GM03348 (cell line): ENCODE results near the gene PRR15.

Experiments
- DNase-seq: peaks from one replicate; pipeline ENCODE4 v3.0.0; 2012; ENCODE audit warnings: low spot score

PRR15 gene

DNA sequence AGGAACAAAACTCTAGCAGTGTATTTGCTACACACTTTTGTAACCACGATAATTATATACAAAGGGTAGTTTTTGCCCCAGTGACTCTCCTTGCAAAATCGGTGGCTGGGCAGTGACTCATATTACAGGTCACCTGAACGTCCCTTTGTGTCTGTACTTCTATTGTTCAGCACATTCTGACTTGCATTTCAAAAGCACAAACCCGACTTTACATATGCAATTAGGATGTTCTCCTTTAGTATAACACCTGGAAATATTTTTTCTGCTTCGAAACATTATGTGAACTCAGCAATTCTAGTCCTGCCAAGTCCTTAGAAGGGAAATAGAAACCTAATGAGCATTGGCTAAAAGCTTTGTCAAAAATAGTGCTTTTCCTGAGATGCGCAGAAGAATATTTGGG lies 6.0 kb downstream of the PRR15 start:
- DNase-seq = no peak

DNA sequence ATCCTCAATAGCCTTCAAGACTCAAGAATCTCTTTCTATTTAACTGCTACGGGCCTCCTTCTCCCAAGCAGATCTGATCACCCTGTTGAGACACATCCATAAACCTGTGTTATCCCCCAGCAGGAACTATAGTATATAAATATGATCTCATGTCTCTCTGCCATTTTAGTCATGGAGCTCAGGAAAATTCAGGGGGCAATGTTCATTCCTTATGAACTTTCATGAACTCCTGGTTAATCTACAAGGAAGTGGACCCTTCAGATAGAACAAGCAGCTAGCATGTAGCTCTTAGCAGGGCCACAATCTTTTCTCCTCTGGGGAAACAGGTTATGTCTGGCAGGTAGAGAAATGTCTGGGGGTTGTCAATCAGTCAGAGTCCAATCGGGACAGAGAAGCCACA lies 8.9 kb downstream of the PRR15 start:
- DNase-seq = no peak

DNA sequence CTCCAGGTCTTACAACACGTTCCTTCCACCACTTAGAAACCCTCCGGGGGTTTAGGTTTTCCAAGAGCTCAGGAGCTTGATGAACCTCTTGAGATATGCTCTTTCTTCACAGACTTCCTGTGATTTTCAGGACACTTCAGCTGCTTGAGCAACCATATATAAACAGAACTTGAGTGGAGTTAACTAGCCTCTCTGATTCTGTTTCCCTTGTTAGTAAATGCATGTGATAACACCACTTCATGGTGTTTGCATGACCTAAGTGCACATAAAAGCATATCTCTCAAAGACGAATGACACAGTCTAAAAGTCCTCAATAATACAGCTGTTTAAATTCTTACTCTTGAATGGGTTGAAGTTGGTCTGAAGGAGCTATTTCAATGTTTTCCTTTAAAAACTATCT lies 9.9 kb downstream of the PRR15 start:
- no peak for DNase-seq

DNA sequence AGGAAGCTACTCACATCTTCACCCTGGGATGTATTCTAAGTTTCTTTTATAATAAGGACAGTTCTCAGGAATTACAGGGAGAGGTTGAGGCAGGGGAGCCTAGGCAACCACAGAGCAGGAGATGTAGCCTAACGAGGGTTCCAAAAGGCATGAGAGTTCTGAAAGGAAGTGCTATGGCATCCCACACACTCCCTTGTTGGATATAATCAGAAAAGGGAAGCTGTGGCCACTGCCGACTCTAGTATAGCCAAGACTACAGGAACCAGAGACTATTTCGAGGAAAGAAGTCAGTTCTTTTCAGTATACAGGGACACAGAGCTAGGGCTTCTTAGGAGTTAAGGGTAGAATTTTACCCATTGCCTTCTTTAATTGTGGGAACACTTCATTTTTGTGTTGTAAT lies 11.0 kb downstream of the PRR15 start:
- no peak for DNase-seq

DNA sequence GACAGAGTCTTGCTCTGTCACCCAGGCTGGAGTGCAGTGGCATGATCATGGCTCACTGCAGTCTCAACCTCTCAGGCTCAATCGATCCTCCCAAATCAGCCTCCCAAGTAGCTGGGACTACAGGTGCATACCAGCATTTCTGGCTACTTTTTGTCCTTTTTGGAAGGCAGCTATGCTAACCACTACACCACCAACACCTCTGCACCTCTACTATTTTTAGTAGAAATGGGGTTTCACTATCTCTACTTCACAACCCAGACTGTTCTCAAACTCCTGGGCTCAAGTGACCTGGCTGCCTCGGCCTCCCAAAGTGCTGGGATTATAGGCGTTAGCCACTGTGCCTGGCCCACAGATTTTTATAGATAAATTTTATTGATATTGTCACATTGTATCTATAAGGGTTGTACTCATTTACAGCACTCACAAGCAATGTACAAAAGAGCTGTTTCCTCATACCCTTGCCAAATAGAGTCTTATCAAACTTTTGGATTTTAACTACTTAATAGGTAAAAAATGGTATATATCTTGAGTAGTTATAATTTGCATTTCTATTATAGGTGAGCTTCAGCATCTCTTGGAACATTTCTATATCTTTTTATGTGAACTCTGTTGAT lies 23.7 kb downstream of the PRR15 start:
- DNase-seq = no peak

DNA sequence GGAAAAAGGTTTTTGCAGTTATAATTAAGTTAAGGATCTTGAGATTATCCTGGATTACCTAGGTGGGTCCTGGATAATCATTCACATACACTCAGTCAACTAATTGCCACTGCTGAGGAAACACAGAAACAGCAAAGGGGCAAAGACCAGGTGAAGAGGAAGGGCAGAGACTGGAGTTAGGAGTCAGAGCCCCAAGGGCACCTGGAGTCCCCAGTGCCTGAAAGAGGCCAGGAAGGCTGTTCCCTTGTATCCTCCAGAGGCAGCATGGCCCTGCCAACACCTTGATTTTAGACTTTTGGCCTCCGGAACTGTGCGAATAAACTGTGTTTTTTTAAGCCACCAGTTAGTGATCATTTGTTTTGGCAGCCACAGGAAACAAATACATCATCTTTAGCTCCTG lies 24.6 kb downstream of the PRR15 start:
- DNase-seq = no peak

DNA sequence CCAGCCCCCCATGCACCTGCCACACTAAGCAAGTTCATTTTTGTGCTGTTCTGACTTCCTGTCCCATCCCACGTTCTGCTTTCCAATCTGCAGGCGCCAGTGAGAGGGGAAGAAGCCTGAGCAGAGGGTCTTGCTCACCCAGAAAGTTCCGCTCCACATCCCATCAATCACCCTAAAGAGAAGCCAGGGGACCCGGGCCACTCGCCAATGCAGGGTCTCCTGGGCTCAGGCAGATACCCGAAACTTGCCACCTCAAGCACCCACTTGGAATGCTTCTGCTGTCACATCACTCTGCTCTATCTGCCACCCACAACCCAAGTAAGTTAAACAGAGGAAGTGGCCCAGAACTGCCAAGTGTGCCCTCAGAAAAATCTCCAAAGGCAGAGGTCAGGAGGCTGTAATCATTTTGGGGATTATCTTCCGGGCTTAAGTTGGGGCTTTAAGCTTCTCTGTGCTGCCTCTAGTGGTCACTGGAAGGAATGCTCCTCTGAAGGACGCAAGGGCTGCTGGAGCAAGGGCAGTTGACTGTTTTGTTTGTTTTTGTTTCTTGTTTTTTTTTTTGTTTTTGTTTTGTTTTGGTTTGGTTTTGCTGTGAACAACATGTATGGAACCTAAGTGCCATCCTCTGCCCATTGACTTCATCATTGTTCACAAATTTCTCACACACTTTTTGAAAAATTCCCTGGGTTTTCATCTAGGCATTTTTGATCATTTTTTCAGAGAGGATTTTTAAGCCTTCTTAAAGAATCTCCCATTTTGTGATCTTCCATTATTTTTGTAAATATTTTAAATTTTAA lies 25.5 kb downstream of the PRR15 start:
- peak; percentile 48 for DNase-seq

DNA sequence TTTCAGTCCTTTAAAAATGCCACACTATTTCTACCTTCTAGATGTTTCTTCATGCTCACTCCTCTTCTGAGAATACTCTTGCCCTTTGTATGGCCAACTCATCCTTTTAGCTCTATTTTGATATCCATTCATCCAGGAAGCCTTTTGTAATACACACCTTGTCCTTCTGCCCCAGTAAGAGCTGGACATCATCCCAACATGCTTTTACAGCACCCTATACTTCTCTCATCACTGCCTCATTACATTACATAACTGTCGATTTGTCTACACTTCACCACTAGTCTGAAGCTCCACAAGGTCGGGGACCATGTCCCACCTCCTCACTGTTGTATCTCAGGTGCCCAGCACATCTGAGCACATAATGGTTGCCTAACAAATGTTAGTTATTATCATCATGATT lies 29.2 kb downstream of the PRR15 start:
- no peak for DNase-seq

DNA sequence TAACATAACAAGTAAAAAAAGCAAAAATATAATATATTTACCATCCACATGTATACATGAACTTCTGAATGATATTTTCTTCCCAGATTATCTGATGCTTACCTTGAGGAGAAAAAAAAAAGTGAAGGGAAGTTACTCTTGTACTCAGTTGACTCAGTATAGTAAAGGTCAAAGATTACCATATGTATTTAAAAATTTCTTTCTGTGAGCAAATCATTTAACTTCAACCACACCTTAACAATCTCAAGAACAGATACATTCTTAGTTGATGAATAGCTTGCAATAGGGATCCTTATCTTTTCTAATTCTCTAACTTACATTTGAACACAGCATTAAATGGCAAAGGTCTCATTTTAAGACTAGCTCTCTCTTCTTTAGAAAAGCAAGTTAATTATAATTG lies 29.8 kb downstream of the PRR15 start:
- DNase-seq = no peak

DNA sequence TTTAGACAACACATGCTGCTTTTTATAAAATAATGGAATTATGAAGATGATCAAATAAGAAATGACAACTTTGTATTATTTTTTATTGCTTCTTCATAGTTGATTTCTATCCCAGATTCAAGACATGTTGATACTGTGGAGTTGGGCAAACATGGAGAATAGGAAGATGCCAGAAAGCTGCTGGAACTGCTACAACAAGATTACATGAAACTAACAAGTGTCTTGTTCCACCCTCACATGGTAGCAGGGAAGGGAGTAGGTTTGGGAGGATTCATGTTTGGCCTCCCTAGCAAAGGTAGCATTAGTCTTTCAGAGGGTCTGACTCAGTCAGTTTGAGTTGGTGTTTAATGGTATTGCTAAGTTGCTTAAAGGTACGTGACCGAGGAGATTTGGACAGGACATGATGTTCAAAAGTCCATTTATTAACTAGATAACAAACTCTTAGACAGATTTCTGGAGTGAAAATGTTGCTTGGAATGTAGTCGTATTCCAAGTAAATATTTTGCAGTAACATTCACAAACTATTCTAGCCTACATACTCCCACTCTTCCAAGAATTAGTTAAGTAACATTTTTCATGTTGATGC lies 33.1 kb downstream of the PRR15 start:
- peak; percentile 75 for DNase-seq

DNA sequence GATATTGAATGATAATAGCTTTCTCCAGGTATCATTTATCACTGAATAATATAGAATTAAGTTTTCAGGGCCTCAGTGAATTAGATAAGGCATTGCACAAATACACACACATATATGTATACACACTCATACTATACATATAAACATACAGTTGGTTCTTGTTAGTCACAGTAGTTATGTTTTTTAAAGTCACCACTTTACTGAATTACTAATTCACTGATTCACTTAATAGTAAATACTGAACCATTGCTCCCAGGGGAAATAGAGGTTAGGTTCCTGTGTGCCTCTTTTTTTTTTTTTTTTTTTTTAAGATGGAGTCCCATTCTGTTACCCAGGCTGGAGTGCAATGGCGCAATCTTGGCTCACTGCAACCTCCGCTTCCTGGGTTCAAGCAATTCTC lies 33.6 kb downstream of the PRR15 start:
- no peak for DNase-seq

DNA sequence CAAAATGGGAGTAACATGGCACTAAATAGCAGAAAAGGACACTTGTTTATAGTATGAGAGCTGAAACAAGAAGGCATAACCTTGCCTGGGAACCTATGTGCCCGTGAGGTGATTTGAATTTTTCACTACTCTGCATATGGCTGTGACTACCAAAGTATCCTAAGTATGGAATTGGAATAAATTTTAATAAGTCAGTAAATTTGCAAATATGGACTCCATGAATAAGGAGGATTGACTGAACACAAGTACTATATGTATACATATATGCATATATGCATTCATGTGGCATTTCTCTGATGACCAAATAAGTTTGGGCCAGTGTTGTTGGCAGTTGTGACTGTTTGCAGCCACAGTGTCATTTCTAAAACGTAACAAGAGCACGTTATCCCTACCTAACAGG lies 34.5 kb downstream of the PRR15 start:
- DNase-seq = no peak

DNA sequence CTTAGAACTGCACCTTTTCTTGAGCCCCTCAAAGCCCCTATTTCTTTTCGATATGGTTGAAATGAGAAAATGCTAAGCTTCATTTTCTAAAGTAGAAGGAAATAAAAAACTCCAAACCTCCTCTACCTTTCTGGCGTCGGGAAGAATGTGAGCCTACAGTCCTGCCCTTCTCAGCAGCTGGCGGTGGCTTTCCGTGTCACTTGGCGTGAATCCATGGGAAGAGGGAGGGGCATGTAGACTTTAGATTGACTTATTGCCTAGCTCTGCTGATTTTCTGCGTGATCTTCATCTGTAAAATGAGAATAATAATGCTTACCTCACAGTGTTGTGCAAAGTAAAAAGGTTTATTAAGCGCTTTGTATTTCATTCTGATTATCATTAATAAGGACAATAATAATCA lies 35.0 kb downstream of the PRR15 start:
- DNase-seq = no peak

DNA sequence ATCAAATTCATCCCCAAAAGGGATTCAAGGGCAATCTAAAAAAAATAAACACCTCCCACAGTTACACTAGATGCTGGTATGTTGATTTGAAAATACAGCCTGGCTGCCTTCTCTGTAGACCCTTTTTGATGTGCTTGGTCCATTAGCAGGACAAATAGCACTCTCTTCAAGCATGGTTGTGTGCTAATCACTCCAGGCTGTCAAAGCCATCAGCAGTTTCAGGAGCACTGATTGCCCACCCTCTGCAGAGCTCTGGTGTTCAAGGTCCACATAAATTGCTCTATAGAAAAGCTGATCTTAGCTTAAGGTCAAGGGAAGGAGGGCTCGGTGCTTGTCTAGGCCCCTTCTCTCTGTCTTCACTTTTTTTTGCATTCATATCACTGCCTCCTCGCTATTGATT lies 35.4 kb downstream of the PRR15 start:
- no peak for DNase-seq

DNA sequence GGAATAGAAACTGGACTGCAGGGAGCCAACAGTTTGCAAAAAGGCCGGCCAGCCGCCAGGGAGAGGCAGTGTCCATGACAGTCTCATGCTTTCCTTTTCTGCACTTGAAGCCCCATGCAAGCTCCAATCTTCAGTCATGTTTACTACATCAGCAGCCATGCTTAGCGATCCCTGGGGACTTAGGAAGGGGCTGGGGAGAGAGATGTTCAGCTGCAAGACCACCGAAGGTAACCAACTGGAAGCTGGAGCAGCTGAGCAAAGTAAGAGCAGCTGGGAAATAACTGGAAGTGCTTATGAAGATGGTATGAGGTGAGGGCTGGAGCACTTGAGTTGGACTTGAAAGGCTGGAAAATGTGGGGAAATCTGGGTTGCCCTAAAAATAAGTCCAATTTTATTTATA lies 37.0 kb downstream of the PRR15 start:
- no peak for DNase-seq

DNA sequence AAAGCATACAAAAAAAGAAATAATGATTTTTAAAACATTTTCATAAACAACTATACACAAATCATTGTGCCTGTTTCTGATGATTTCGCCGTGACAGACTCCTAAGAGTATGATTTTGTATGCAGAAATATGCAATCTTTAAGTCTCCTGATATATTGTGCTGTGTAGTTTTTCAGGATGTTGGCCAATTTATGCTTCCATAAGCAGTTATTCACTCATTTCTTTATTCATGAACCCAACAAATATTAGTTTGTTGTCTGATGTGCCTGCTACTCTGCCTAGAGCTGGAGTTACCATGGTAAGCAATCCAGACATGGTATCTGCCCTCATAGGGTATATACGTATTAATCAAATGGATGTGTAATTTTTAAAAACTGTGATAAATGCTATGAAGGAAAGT lies 40.4 kb downstream of the PRR15 start:
- DNase-seq = no peak

DNA sequence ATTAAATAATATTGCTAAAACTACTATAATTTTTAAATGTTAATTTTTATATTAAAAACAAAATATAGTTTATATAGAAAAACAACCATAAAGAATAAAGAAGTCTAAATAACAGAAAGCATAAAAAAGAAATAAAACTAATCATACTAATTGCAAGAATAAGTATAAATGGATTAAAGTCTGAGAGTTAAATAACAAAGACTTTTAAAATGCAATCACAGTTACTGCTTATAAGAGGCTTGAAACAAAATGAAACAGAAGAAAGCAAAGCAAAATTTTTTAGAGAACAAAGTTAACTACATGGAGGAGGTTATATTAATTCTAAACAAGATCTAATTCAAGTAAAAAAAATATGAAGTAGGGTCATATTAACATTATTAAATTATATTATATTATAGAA lies 41.1 kb downstream of the PRR15 start:
- DNase-seq = no peak

DNA sequence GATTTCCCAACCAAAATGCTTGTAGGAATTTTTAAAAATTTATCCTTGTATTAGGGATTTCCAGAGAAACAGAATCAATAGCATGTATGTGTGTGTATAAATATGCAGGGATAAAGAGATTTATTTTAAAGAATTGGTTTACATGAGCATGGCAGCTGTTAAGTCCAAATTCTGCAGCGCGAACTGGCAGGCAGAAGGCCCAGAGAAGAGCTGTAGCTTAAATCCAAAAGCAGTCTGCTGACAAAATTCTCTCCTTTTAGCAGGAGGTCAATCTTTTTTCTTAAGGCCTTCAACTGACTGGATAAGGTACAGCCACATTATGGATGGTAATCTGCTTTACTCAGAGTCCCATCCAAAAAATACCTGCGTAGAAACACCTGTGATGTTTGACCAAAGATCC lies 42.0 kb downstream of the PRR15 start:
- DNase-seq = no peak

DNA sequence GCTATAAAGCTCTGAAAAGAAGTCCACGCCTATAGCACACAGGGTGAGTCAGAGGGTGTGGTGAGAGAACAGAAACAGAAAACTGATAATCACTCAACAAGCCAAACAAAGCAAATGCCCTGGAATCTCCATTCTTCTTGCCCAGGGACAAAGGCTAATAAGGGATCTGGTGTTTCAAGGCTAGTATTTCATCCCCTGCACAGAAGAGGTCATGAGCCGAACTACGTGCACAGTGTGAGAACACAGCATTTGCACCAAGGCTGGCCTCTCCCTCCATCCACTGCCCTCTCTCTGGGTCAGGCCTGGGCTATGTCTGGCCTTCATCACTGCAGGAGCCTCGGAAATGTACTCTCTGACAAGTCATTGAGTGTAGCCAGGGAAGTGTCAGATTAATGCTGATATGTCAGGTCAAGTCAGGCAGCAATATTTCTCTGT lies 42.7 kb downstream of the PRR15 start:
- peak; percentile 70 for DNase-seq

DNA sequence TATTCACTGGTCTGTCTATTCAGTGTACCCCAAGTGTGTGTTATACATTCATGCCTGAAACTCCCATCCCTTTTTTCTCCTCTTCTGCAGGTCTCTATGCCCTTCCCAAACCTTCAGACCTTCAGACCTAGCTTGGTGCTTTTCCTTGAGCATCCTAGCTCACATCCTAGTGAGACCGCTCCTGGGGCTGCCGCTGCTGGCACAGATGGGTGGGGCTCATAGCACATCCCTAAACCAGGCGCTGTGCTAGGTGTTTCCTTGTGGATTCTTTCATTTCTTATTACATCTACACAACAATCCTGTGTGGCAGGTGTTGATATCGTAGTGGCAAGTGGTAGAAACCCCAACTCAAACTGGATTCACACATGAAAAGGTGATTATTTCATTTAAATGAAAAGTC lies 43.2 kb downstream of the PRR15 start:
- no peak for DNase-seq

DNA sequence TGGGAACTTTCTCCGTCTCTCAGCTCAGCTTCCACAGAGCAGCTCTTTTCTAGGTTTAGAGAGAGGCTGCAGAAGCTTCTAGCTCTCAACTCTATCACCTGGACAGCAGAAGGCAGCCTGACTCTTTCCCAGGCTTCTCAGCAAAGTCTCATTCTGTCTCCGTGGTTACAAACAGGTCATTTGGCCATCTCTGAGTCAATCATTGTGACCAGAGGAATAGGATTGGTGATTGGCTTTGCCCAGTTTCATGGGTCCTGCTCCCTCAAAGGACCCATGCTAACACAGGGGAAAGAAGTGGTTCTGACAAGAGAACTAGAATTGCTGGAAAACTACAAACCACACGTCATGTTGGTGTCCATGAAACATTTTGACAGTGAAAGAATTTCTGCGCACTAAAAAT lies 43.6 kb downstream of the PRR15 start:
- DNase-seq = no peak

DNA sequence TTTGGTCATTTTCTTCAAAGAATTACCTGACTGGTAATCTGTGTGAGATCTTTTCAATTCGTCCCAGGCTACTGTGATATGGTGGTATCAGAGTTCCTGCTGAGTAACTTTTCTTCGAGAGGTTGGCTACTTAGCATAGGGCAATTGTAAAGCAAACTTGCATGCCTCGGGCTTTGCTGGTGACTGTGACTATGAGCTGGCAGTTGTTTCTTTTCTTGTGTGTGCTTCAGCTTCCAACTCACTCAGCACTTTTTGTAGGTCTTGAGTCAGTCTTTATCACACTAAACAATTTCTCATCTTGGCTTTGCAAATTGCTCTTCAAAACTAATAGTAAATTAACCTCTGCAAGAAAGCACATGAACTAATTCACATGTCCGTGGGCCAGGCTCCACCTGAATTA lies 44.3 kb downstream of the PRR15 start:
- peak; percentile 29 for DNase-seq

DNA sequence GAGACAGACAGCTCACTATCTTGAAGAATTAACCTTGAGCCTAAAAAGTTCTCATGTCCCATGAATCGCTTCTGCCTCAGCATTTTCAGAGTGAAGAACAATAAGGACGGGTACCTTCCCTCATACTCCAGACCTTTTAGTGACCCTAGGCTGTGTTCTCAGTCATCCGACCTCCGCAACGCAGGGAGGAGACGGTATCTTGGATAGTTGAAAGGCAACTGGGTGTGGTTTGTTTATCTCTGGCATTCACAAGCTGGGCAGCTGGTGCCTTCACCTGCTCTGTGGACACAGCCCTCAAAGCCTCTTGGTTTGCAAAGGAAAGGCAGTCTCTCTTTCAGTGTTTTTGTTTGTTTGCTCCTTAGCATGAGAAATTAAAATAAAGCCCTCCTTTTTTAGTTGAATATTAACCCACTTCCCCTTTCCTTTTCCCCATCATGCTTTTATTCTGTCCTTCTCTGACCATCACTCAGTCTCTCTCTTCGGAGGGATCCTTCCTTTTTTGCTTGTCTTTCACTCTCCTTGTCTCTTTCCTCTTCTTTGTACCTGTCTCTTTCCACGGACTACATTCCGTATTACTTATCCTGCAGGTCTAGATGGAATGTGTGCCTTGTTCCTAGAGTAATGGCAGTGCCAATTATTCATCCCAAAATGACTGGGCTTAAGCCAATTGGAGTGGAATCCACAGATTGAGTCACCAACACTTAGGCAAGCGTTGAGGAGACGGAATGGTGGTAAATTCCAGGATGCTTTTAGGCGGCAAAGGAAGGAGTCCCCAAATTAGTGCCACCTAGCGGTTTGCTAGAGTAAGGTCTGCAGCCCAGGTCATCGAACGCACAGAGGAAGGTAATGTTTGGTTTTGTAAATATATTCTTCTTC lies 45.8 kb downstream of the PRR15 start:
- DNase-seq = peak; percentile 69
